Left ventricle myocardium inferior (tissue), 1 donor: ENCODE results near the gene UMPS. TPM values are rescaled to one million over a fixed set of nuclear protein-coding genes. Genes with fewer than 3 reads are reported as not detected.
"Not testable (repeated sequence)": the region's sequence is repeated elsewhere in the genome, so short reads cannot be mapped to it uniquely, and the experiment has no call there.

Experiments used
- DNase-seq: peaks from one replicate; pipeline ENCODE4 v3.0.0-alpha.2; 2020
- H3K27ac ChIP-seq: fragments of 200-600 bp; replicated peaks from 2 replicates; pipeline ENCODE4 v1.8.0; 2021
- H3K27me3 ChIP-seq: fragments of 200-600 bp; 2 replicates; pipeline ENCODE4 v1.8.0; 2021; ENCODE audit warnings: low read depth
- H3K36me3 ChIP-seq: fragments of 200-600 bp; 2 replicates; pipeline ENCODE4 v1.8.0; 2021
- H3K4me1 ChIP-seq: fragments of 200-600 bp; 2 replicates; pipeline ENCODE4 v1.8.0; 2021
- H3K4me3 ChIP-seq: fragments of 200-600 bp; 2 replicates; pipeline ENCODE4 v1.8.0; 2021; ENCODE audit warnings: mild to moderate bottlenecking, moderate library complexity
- H3K9me3 ChIP-seq: fragments of 200-600 bp; replicated peaks from 2 replicates; pipeline ENCODE4 v1.8.0; 2021
- CTCF ChIP-seq: fragments of 200-600 bp; IDR thresholded peaks from 2 replicates; pipeline ENCODE4 v1.8.0; 2021; ENCODE audit warnings: antibody characterized with exemption, mild to moderate bottlenecking, borderline replicate concordance
- intact Hi-C: fragments of 100-400 bp; cut with micrococcal nuclease; formaldehyde crosslinking; loops from one replicate; pipeline ENCODE4 v1.11.0; 2022
- total RNA-seq: library from RNA; stranded (reverse); fragmentation: NEBNext Ultra II Directional; extraction: Animal tissue kit (Norgen Biotek cat#: 25700); gene quantifications from one replicate; pipeline ENCODE4 v1.2.1, GENCODE V29; 2021
- donor health status: DM: no; HTN: yes; CAD: no; lungs with severe emphysema.

Gene UMPS
- total RNA-seq, 1 donor from 2014 or later: 9.0 TPM

DNA sequence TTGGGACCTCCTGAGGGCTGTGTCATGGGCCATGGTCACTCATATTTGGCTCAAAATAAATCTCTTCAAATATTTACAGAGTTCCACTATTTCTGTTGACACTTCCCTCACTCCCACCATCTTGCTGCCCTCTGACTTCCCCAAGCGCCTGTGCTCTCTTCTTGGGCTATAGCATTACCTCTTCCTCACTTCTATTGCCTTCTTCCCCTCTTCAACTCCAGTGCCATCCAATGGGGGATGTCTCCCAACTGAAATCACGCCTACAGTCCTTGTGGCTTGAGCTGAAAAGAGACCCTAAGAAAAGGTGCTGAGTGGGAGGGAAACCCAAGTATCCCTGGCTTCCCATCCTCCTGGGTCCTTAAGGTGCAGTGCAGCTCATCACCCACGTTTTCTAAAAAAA lies 21.8 kb downstream of the UMPS start:
- no peak overlapping the region for H3K4me3 ChIP-seq
- no peaks in the 10 kb centered on the region for H3K27me3 ChIP-seq
- H3K27ac ChIP-seq: no peak overlapping the region
- TF ChIP-seq CTCF: no peak
- no peaks in the 10 kb centered on the region for H3K4me1 ChIP-seq
- DNase-seq: no peak
- no peaks in the 10 kb centered on the region for H3K9me3 ChIP-seq
- intact Hi-C loops: no loop called here
- H3K36me3 ChIP-seq: peaks cover 2% of the 10 kb centered on the region

DNA sequence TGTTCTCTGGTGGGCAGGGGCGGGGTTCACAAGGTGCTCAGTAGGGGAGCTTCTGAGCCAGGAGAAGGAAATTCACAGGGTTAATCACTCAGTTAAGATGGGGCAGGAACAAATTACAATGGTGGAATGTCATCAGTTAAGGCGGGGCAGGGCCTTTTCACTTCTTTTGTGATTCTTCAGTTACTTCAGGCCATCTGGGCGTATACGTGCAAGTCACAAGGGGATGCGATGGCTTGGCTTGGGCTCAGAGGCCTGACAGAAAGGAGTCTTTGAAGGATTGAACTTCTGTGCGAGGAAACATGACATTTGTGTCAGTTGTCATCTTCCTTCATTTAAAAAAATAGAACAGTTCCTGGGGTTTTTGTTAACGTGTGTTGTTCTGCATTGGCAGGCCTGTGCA lies 27.7 kb downstream of the UMPS start:
- H3K4me3 ChIP-seq, H3K36me3 ChIP-seq, H3K9me3 ChIP-seq, H3K27me3 ChIP-seq, intact Hi-C loops, H3K27ac ChIP-seq, DNase-seq: not testable (repeated sequence)
- H3K4me1 ChIP-seq: peaks cover 21% of the 10 kb centered on the region

DNA sequence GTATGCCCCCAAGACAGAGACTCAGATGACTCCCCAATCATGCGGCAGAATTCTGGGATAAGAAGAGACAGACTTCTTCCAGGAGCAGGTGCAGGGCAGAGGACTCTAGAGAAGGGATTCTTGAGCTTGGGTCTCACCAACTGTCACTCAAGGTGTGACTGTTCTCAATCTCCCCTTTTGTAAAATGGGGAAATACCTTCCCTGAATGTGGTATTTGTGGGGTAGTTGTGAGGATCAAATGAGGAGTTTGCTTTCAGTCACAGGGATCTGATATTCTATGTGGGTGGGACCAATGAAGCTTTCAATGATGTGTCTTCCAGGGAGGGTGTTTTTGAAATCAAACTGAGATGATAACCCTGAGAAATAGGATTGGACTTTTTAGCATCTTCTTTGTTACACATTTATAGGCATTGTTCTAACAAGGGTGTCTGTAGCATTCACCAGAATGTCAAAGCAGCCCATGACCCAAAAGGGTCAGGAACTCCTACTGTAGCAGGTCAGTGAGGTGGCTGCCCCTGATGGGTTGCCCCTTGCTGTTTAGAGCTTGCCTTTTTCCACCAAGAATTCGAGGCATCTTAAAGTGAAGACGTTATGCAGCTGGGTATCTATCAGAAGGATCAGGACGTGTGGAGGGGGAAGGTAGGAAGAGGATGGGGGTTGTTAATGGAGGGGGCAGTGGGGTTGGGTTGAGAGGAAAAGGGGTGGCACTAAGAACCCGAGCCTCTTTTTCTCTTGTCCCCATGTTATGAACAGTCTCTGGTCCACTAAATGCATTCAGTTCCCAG lies 28.8 kb downstream of the UMPS start:
- no peak overlapping the region for H3K27ac ChIP-seq
- intact Hi-C loops: no loop called here
- TF ChIP-seq CTCF: no peak
- H3K4me1 ChIP-seq: peaks cover 21% of the 10 kb centered on the region
- no peaks in the 10 kb centered on the region for H3K27me3 ChIP-seq
- no peak overlapping the region for H3K4me3 ChIP-seq
- no peak for DNase-seq
- H3K36me3 ChIP-seq: peaks cover 11% of the 10 kb centered on the region
- H3K9me3 ChIP-seq: no peaks in the 10 kb centered on the region

DNA sequence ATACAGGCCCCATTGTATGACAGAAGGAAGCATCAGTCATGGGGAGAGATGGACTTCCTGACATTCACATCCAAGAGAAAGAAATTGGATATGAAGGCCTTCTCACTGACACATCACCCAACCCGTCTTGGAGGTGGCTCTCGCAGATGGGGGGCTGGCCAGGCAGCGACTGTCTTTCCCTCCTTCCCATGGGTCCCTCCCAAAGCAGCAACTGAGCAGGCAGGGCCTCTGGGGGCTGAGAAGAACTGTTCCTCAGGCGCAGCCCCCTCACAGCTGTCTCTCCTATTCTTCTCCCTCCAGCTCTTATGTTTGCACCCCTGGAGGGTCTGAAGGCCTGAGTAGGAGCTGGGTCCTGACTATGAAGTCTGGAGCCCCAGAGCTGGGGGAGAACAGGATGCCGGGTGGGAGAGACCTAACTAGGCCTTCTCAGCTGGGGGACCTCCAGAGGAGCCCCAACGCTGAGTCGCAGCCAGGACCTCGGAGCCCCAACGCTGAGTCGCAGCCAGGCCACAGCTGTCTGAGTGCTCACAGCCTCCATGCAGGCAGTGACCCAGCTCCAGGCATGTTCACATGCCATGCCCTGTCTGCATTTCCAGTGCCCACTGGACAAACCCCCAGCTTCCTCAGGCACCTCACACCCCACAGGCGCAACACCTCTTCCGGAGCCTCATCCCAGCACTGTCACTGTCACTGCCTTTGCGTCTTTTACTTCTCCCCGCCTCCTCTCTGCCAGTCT lies 29.6 kb downstream of the UMPS start:
- intact Hi-C loops: loop anchor here (2.0 kb wide), 1 partner anchor 141 kb away; no protein-coding TSS in a partner anchor
- Histone ChIP-seq H3K4me3 (no peak overlapping the region), H3K4me1 (peaks cover 21% of the 10 kb centered on the region), H3K36me3 (peaks cover 17% of the 10 kb centered on the region), H3K9me3 (no peaks in the 10 kb centered on the region), H3K27ac (no peak overlapping the region), H3K27me3 (no peaks in the 10 kb centered on the region)
- DNase-seq: no peak
- TF ChIP-seq CTCF: no peak

DNA sequence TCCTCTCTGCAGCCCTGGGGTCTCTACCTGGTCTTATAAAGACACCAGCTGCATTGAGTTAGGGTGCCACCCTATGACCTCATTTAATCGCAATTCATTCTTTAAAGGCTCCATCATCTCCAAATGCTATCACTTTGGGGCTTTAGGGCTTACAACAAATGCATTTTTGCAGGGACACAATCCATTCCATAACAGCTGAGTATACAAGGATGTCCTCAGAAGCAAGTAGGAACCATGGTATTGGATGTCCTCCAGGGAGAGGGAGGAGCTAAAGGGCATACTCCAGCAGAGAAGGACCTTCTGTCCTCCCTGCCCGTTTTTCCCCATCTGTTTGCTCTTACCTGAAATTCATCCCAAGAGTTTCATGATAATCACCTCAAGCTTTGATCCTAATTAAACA lies 30.3 kb downstream of the UMPS start:
- Histone ChIP-seq H3K27me3 (no peaks in the 10 kb centered on the region), H3K4me1 (peaks cover 21% of the 10 kb centered on the region), H3K9me3 (no peaks in the 10 kb centered on the region), H3K4me3 (no peak overlapping the region), H3K36me3 (peaks cover 25% of the 10 kb centered on the region), H3K27ac (peak overlapping the region; percentile 71)
- TF ChIP-seq CTCF: no peak
- intact Hi-C loops: loop anchor here (2.0 kb wide), 1 partner anchor 140 kb away; no protein-coding TSS in a partner anchor
- DNase-seq: no peak
